Liver (tissue), 9 donors: ENCODE data around the gene ABCC1. TPM values are rescaled to one million over a fixed set of nuclear protein-coding genes. Genes with fewer than 3 reads are reported as not detected.
A peak's percentile ranks its signal among the peaks of the same experiment; 100 is the strongest.

Experiments used
- DNase-seq: peaks from one replicate; pipeline ENCODE4 v3.0.0-alpha.2; 2017; ENCODE audit warnings: low spot score
- H3K27ac ChIP-seq, 2 donors: one replicate each; pipeline ENCODE4 v1.7.0; 2013; ENCODE audit warnings: inconsistent platforms in 2 of 2, low read length in 2 of 2, control low read depth in 1 of 2, low read depth in 1 of 2, mild to moderate bottlenecking in 1 of 2
- H3K27me3 ChIP-seq, 4 donors: one replicate each; pipeline versions ENCODE4 v1.6.1 to v1.7.0; 2013; ENCODE audit warnings: low read length in 3 of 4, inconsistent platforms in 1 of 4, mild to moderate bottlenecking in 1 of 4, moderate library complexity in 1 of 4; ENCODE audit not compliant: control insufficient read depth in 4 of 4, insufficient read depth in 4 of 4
- H3K36me3 ChIP-seq, 4 donors: one replicate each; pipeline versions ENCODE4 v1.6.1 to v1.7.0; 2013; ENCODE audit warnings: low read length in 3 of 4, mild to moderate bottlenecking in 3 of 4, low read depth in 1 of 4, moderate library complexity in 1 of 4; ENCODE audit not compliant: control insufficient read depth in 4 of 4, insufficient read depth in 3 of 4
- H3K4me1 ChIP-seq, 4 donors: one replicate each; pipeline versions ENCODE4 v1.6.1 to v1.7.0; 2013; ENCODE audit warnings: low read length in 3 of 4, mild to moderate bottlenecking in 3 of 4, moderate library complexity in 1 of 4; ENCODE audit not compliant: control insufficient read depth in 4 of 4, insufficient read depth in 4 of 4
- H3K4me3 ChIP-seq, 3 donors: one replicate each; pipeline versions ENCODE4 v1.6.1 to v1.7.0; 2013; ENCODE audit warnings: low read length in 3 of 3, control low read depth in 1 of 3, low read depth in 1 of 3, mild to moderate bottlenecking in 1 of 3
- H3K9ac ChIP-seq, 2 donors: one replicate each; pipeline ENCODE4 v1.7.0; 2013; ENCODE audit warnings: low read length in 2 of 2, mild to moderate bottlenecking in 2 of 2, moderate library complexity in 2 of 2, control low read depth in 1 of 2, low read depth in 1 of 2
- H3K9me3 ChIP-seq, 4 donors: one replicate each; pipeline versions ENCODE4 v1.6.1 to v1.7.0; 2013; ENCODE audit warnings: low read length in 3 of 4; ENCODE audit not compliant: control insufficient read depth in 4 of 4
- ATF3 ChIP-seq: IDR thresholded peaks from 2 replicates; pipeline ENCODE4 v1.6.1; 2016; ENCODE audit warnings: antibody characterized with exemption
- CTCF ChIP-seq: fragments of 150-350 bp; IDR thresholded peaks from 2 replicates; pipeline ENCODE4 v1.5.1; 2017; ENCODE audit warnings: improper control_type of control experiment, low read depth, low read length; ENCODE audit not compliant: missing input control
- EGR1 ChIP-seq, 2 donors: IDR thresholded peaks; 2 replicates each; pipeline ENCODE4 v1.6.1; 2016 to 2018; ENCODE audit warnings: antibody characterized with exemption in 2 of 2, low read depth in 2 of 2
- FOXA1 ChIP-seq: IDR thresholded peaks from 2 replicates; pipeline ENCODE4 v1.6.1; 2016; ENCODE audit warnings: antibody characterized with exemption
- FOXA2 ChIP-seq: IDR thresholded peaks from 2 replicates; pipeline ENCODE4 v1.6.1; 2016; ENCODE audit warnings: antibody characterized with exemption
- GABPA ChIP-seq, 2 donors: IDR thresholded peaks in 1 of 2; conservative IDR thresholded peaks in 1 of 2; 2 replicates each; pipeline ENCODE4 v1.6.1; 2016; ENCODE audit warnings: antibody characterized with exemption in 2 of 2, mild to moderate bottlenecking in 1 of 2, moderate library complexity in 1 of 2
- HNF4A ChIP-seq, 2 donors: conservative IDR thresholded peaks; 2 replicates each; pipeline ENCODE4 v1.6.1; 2016; ENCODE audit warnings: antibody characterized with exemption in 2 of 2, mild to moderate bottlenecking in 2 of 2
- HNF4G ChIP-seq: IDR thresholded peaks from 2 replicates; pipeline ENCODE4 v1.6.1; 2016; ENCODE audit warnings: antibody characterized with exemption
- JUND ChIP-seq, 2 donors: IDR thresholded peaks; 2 replicates each; pipeline ENCODE4 v1.6.1; 2016; ENCODE audit warnings: antibody characterized with exemption in 2 of 2
- MAX ChIP-seq: IDR thresholded peaks from 2 replicates; pipeline ENCODE4 v1.6.1; 2016; ENCODE audit warnings: antibody characterized with exemption
- NR2F2 ChIP-seq: IDR thresholded peaks from 2 replicates; pipeline ENCODE4 v1.6.1; 2016; ENCODE audit warnings: antibody characterized with exemption
- RAD21 ChIP-seq, 2 donors: IDR thresholded peaks; 2 replicates each; pipeline ENCODE4 v1.6.1; 2016; ENCODE audit warnings: antibody characterized with exemption in 2 of 2, mild to moderate bottlenecking in 2 of 2
- REST ChIP-seq: IDR thresholded peaks from 2 replicates; pipeline ENCODE4 v1.6.1; 2016; ENCODE audit warnings: antibody characterized with exemption, mild to moderate bottlenecking
- RXRA ChIP-seq, 2 donors: IDR thresholded peaks; 2 replicates each; pipeline ENCODE4 v1.6.1; 2017 to 2018; ENCODE audit warnings: antibody characterized with exemption in 2 of 2, mild to moderate bottlenecking in 1 of 2
- SP1 ChIP-seq: IDR thresholded peaks from 2 replicates; pipeline ENCODE4 v1.6.1; 2018; ENCODE audit warnings: antibody characterized with exemption, mild to moderate bottlenecking
- TAF1 ChIP-seq: conservative IDR thresholded peaks from 2 replicates; pipeline ENCODE4 v1.6.1; 2016; ENCODE audit warnings: antibody characterized with exemption, mild to moderate bottlenecking
- YY1 ChIP-seq: IDR thresholded peaks from 2 replicates; pipeline ENCODE4 v1.6.1; 2016; ENCODE audit warnings: antibody characterized with exemption, mild to moderate bottlenecking
- ZBTB33 ChIP-seq: IDR thresholded peaks from 2 replicates; pipeline ENCODE4 v1.6.1; 2016; ENCODE audit warnings: antibody characterized with exemption
- WGBS: extraction: QIAGEN DNeasy Blood & Tissue Kit; methylation state at CpG from one replicate; pipeline ENCODE4 v1.1.7; 2013; 5-methylcytosine and 5-hydroxymethylcytosine counted together
- polyA plus RNA-seq, 2 donors: library from polyadenylated mRNA; stranded (reverse) in 1 of 2; unstranded in 1 of 2; fragments of 200-250 nt in 1 of 2; fragments of >200 nt in 1 of 2; fragmentation: Nextera tagmentation in 1 of 2; extraction: Ambion mirVana in 1 of 2; gene quantifications; one replicate each; pipeline versions ENCODE4 v1.2.1 to v1.2.3, GENCODE V29; 2013 to 2015
- total RNA-seq, 2 donors: library from RNA; depleted of rRNA; stranded (reverse); fragments of >200 nt; gene quantifications; one replicate each; pipeline ENCODE4 v1.2.3, GENCODE V29; 2014
- donor health status: healthy.
- donor health status: healthy.
- donor health status: healthy.
- donor health status: healthy.
- donor health status: healthy.

ABCC1 gene
- total and polyA plus RNA-seq, 4 donors: 0.85 to 7.7 (median 4.2) TPM

GRCh38 chr16:16149710-16150116 lies 200.3 kb downstream of the ABCC1 start:
- no peak overlapping the region for H3K9ac ChIP-seq

GRCh38 chr16:16150117-16150877 lies 200.9 kb downstream of the ABCC1 start:
- DNase-seq: peak; percentile 49
- Histone ChIP-seq H3K9ac (peak overlapping the region in 1 of 2 donors; percentile 36), H3K9me3 (no peaks in the 10 kb centered on the region), H3K4me1 (peaks cover 19 to 58% (median 49%) of the 10 kb centered on the region in 4 donors), H3K4me3 (no peak overlapping the region), H3K36me3 (peaks cover 3 to 17% (median 10%) of the 10 kb centered on the region in 4 donors), H3K27me3 (no peaks in the 10 kb centered on the region), H3K27ac (peak overlapping the region; percentile 56 to 57)
- TF ChIP-seq FOXA2: no peak
- peak; percentile 83 to 87 for TF ChIP-seq RXRA (IDR thresholded peaks at IDR 0.05)
- TF ChIP-seq NR2F2: peak; percentile 28
- TF ChIP-seq ZBTB33: peak; percentile 19
- peak; percentile 48 for TF ChIP-seq MAX
- TF ChIP-seq JUND (IDR thresholded peaks at IDR 0.05): no peak
- no peak for TF ChIP-seq REST
- TF ChIP-seq HNF4G: peak; percentile 44
- TF ChIP-seq RAD21 (IDR thresholded peaks at IDR 0.05): no peak
- peak; percentile 74 for TF ChIP-seq YY1
- peak; percentile 73 to 75 for TF ChIP-seq HNF4A (conservative IDR thresholded peaks at IDR 0.05)
- no peak for TF ChIP-seq CTCF
- no peak for TF ChIP-seq TAF1
- TF ChIP-seq FOXA1: no peak
- TF ChIP-seq GABPA (IDR thresholded peaks at IDR 0.05 in 1 of 2, conservative IDR thresholded peaks at IDR 0.05 in 1 of 2): no peak
- TF ChIP-seq SP1: peak; percentile 76
- TF ChIP-seq EGR1 (IDR thresholded peaks at IDR 0.05; ENCODE audit: low read depth in 2 of 2): no peak
- TF ChIP-seq ATF3: no peak
- WGBS: 25% methylated on average over 28 of the region's 28 CpGs

More at GRCh38 chr16:16149710-16150116, 200.3 kb downstream of the ABCC1 start:
- Histone ChIP-seq H3K9me3 (no peaks in the 10 kb centered on the region), H3K36me3 (peaks cover 1 to 11% (median 7%) of the 10 kb centered on the region in 4 donors), H3K4me3 (no peak overlapping the region), H3K27me3 (no peaks in the 10 kb centered on the region), H3K4me1 (peaks cover 19 to 58% (median 49%) of the 10 kb centered on the region in 4 donors), H3K27ac (peak overlapping the region; percentile 56 to 57)
- DNase-seq: peak; percentile 52
- TF ChIP-seq HNF4G (peak; percentile 32), FOXA1 (peak; percentile 79), HNF4A (conservative IDR thresholded peaks at IDR 0.05) (peak; percentile 78 to 80), FOXA2 (peak; percentile 86), ATF3 (no peak), TAF1 (no peak), YY1 (peak; percentile 75), MAX (no peak), RXRA (IDR thresholded peaks at IDR 0.05) (peak in 1 of 2 donors; percentile 45), SP1 (peak; percentile 43), GABPA (IDR thresholded peaks at IDR 0.05 in 1 of 2, conservative IDR thresholded peaks at IDR 0.05 in 1 of 2) (no peak)
- WGBS: 40% methylated on average over 10 of the region's 10 CpGs
